ENCODE results near the gene NSL1.
"Not testable (repeated sequence)": the region's sequence is repeated elsewhere in the genome, so short reads cannot be mapped to it uniquely, and the experiment has no call there.

NSL1 gene

GRCh38 chr1:212738330-212738729 is 53.2 kb downstream of the NSL1 start:
- no peak for DNase-seq (ENCODE audit: low read depth)

DNA sequence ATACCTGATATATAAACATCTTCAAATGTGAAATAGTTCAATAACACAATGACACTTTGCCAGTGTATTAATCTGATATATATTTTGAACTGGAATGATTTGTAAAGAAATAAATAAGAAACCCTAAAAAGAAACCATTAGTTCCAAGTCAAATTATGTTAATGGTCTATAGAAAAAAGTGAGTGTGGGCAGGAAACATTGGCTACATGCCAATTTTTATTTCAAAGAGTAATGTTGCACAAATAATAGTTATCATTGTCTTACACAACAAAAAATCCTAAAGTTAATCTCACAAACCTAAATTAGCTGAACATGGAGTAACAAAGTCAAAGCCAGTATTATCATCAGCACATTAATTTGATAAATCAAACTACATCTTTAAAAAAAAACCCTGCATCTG is 54.0 kb downstream of the NSL1 start:
- no peak overlapping the region for H3K4me3 ChIP-seq (ENCODE audit: control insufficient read depth, low read depth, low read length)
- TF ChIP-seq, protein P1, sequence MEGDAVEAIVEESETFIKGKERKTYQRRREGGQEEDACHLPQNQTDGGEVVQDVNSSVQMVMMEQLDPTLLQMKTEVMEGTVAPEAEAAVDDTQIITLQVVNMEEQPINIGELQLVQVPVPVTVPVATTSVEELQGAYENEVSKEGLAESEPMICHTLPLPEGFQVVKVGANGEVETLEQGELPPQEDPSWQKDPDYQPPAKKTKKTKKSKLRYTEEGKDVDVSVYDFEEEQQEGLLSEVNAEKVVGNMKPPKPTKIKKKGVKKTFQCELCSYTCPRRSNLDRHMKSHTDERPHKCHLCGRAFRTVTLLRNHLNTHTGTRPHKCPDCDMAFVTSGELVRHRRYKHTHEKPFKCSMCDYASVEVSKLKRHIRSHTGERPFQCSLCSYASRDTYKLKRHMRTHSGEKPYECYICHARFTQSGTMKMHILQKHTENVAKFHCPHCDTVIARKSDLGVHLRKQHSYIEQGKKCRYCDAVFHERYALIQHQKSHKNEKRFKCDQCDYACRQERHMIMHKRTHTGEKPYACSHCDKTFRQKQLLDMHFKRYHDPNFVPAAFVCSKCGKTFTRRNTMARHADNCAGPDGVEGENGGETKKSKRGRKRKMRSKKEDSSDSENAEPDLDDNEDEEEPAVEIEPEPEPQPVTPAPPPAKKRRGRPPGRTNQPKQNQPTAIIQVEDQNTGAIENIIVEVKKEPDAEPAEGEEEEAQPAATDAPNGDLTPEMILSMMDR (IDR thresholded peaks at IDR 0.05; ENCODE audit: control insufficient read depth, insufficient read depth, low read depth, low read length, missing control alignments), result no peak
- DNase-seq (ENCODE audit: low read depth), result no peak

More at GRCh38 chr1:212738330-212738729, 53.2 kb downstream of the NSL1 start:
- H3K4me3 ChIP-seq (ENCODE audit: control insufficient read depth, low read depth, low read length), result no peak overlapping the region
- TF ChIP-seq, protein P1 (IDR thresholded peaks at IDR 0.05; ENCODE audit: control insufficient read depth, insufficient read depth, low read depth, low read length, missing control alignments), result no peak

GRCh38 chr1:212733109-212733508 is 58.5 kb downstream of the NSL1 start:
- no peak overlapping the region for H3K4me3 ChIP-seq (ENCODE audit: control insufficient read depth, low read depth, low read length)
- TF ChIP-seq, protein P1 (IDR thresholded peaks at IDR 0.05; ENCODE audit: control insufficient read depth, insufficient read depth, low read depth, low read length, missing control alignments), result no peak
- DNase-seq (ENCODE audit: low read depth), result no peak

GRCh38 chr1:212731630-212732029 is 59.9 kb downstream of the NSL1 start:
- TF ChIP-seq, protein P1 (IDR thresholded peaks at IDR 0.05; ENCODE audit: control insufficient read depth, insufficient read depth, low read depth, low read length, missing control alignments), result no peak
- H3K4me3 ChIP-seq (ENCODE audit: control insufficient read depth, low read depth, low read length), result no peak overlapping the region
- no peak for DNase-seq (ENCODE audit: low read depth)

GRCh38 chr1:212728606-212729005 is 63.0 kb downstream of the NSL1 start:
- no peak overlapping the region for H3K4me3 ChIP-seq (ENCODE audit: control insufficient read depth, low read depth, low read length)
- TF ChIP-seq, protein P1 (IDR thresholded peaks at IDR 0.05; ENCODE audit: control insufficient read depth, insufficient read depth, low read depth, low read length, missing control alignments), result no peak
- no peak for DNase-seq (ENCODE audit: low read depth)

DNA sequence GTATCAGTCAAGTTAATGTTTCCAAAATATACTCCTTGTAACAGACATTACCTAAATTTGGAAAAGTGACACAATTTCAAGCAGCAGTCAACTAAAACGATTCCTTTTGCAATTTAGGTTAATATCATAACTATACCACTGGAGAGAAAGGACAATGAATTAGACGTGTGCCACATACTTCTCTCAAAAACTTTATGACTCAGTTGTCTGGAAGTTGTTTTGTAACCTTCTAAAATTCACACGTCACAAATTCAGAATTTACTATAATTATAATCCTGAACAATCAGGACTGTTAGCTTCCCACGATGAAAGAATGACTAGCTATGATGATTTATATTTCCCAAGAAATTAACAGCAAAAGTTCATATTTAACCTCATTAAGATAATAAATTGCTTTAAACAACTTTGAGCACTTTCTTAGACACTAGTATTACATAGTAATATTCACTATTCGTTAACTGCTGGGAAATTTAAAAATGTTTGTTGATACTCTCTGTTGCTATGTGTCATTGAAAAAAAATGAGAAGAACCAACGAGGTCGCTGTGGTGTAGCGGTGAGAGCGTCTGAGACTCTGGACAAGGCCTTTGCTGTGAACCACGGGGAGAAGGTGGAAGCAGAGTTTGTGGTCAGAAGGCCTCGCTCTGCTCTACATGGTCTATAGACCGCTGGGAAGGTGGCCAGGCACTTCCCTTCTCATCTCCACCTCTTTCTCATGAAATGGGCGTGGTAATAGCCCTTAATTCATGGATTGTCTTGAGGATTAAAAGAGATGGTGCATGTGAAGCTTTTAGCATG is 64.0 kb downstream of the NSL1 start:
- H3K4me3 ChIP-seq (ENCODE audit: control insufficient read depth, low read depth, low read length), result no peak overlapping the region
- peak; percentile 65 for DNase-seq (ENCODE audit: low read depth)
- TF ChIP-seq, protein P1 (IDR thresholded peaks at IDR 0.05; ENCODE audit: control insufficient read depth, insufficient read depth, low read depth, low read length, missing control alignments), result no peak

- H3K4me3 ChIP-seq (ENCODE audit: control insufficient read depth, low read depth, low read length); DNase-seq (ENCODE audit: low read depth): not testable (repeated sequence)
Measured at GRCh38 chr1:212724679-212725078, 66.9 kb downstream of the NSL1 start.
